Measurements from ENCODE around the gene ENPP6.

- TF ChIP-seq POLR2A (IDR thresholded peaks at IDR 0.05; ENCODE audit: low read length) (no peak), GATA1 (IDR thresholded peaks at IDR 0.05; ENCODE audit: low read depth, low read length) (no peak)
These were observed 150.9 kb downstream of the ENPP6 start for GRCh38 chr4:184066584-184067300.
